Activated CD8-positive, alpha-beta memory T cell treated with anti-CD3 and anti-CD28 coated beads, Interleukin-2, amount 50 U/mL, for 48 hours (primary cell): ENCODE data around the gene FRMD6.
"Not testable (repeated sequence)": the region's sequence is repeated elsewhere in the genome, so short reads cannot be mapped to it uniquely, and the experiment has no call there.

ENCODE experiments used
- DNase-seq: peaks from one replicate; pipeline ENCODE4 v3.0.0-alpha.2; 2020

Gene FRMD6

GRCh38 chr14:51633298-51633697, 18.4 kb upstream of the FRMD6 start:
- not testable (repeated sequence) for DNase-seq

GRCh38 chr14:51636109-51636508, 15.6 kb upstream of the FRMD6 start:
- DNase-seq, result no peak

- no peak for DNase-seq
Observed at GRCh38 chr14:51638071-51638944, 13.4 kb upstream of the FRMD6 start.

GRCh38 chr14:51639668-51640316, 11.9 kb upstream of the FRMD6 start:
- no peak for DNase-seq

- no peak for DNase-seq
Observed at GRCh38 chr14:51643140-51643539, 8.6 kb upstream of the FRMD6 start.

GRCh38 chr14:51644217-51644933, 7.3 kb upstream of the FRMD6 start:
- DNase-seq, result no peak

- no peak for DNase-seq
Observed at GRCh38 chr14:51648296-51648695, 3.4 kb upstream of the FRMD6 start.

GRCh38 chr14:51650716-51651387, 858 bp upstream of the FRMD6 start:
- DNase-seq, result peak; percentile 54

- DNase-seq, result no peak
Observed at GRCh38 chr14:51652168-51653078, 713 bp downstream of the FRMD6 start.

GRCh38 chr14:51653079-51653774, 1.5 kb downstream of the FRMD6 start:
- no peak for DNase-seq

- no peak for DNase-seq
Observed at GRCh38 chr14:51653775-51654532, 2.2 kb downstream of the FRMD6 start.

- no peak for DNase-seq
Observed at GRCh38 chr14:51654533-51654845, 2.8 kb downstream of the FRMD6 start.

- no peak for DNase-seq
Observed at GRCh38 chr14:51657762-51658161, 6.1 kb downstream of the FRMD6 start.

GRCh38 chr14:51658441-51659173, 6.9 kb downstream of the FRMD6 start:
- DNase-seq, result no peak

GRCh38 chr14:51660741-51661140, 9.0 kb downstream of the FRMD6 start:
- no peak for DNase-seq

- DNase-seq, result no peak
Observed at GRCh38 chr14:51661504-51661903, 9.8 kb downstream of the FRMD6 start.

GRCh38 chr14:51663783-51664326, 12.1 kb downstream of the FRMD6 start:
- no peak for DNase-seq

GRCh38 chr14:51666070-51666469, 14.4 kb downstream of the FRMD6 start:
- DNase-seq, result no peak

- DNase-seq, result no peak
Observed at GRCh38 chr14:51666826-51667225, 15.1 kb downstream of the FRMD6 start.

- DNase-seq, result no peak
Observed at GRCh38 chr14:51668870-51669269, 17.2 kb downstream of the FRMD6 start.
